GM18868 (cell line): ENCODE results near the gene HMCN2.

Experiments used
- ATAC-seq: cut with Tn5 transposase; IDR thresholded peaks from one replicate; pipeline ENCODE4 v1.9.1; 2021; ENCODE audit warnings: mild to moderate bottlenecking, moderate library complexity; ENCODE audit not compliant: unreplicated experiment

HMCN2 gene

GRCh38 chr9:130304116-130304515 is 38.6 kb downstream of the HMCN2 start:
- ATAC-seq, result no peak

- ATAC-seq, result no peak
Observed at GRCh38 chr9:130304643-130305042, 39.1 kb downstream of the HMCN2 start.

- no peak for ATAC-seq
Observed at GRCh38 chr9:130305381-130305780, 39.8 kb downstream of the HMCN2 start.

- no peak for ATAC-seq
Observed at GRCh38 chr9:130306823-130307666, 41.5 kb downstream of the HMCN2 start.

- ATAC-seq, result no peak
Observed at GRCh38 chr9:130307667-130307943, 42.0 kb downstream of the HMCN2 start.

- no peak for ATAC-seq
Observed at GRCh38 chr9:130308081-130308571, 42.6 kb downstream of the HMCN2 start.

- no peak for ATAC-seq
Observed at GRCh38 chr9:130309689-130310455, 44.3 kb downstream of the HMCN2 start.

GRCh38 chr9:130310456-130310855 is 44.9 kb downstream of the HMCN2 start:
- ATAC-seq, result no peak

- no peak for ATAC-seq
Observed at GRCh38 chr9:130311003-130311402, 45.4 kb downstream of the HMCN2 start.

GRCh38 chr9:130311408-130312140 is 46.0 kb downstream of the HMCN2 start:
- ATAC-seq, result no peak

GRCh38 chr9:130313103-130313858 is 47.7 kb downstream of the HMCN2 start:
- no peak for ATAC-seq

- ATAC-seq, result no peak
Observed at GRCh38 chr9:130315446-130316226, 50.1 kb downstream of the HMCN2 start.

- ATAC-seq, result no peak
Observed at GRCh38 chr9:130316430-130316829, 50.9 kb downstream of the HMCN2 start.

GRCh38 chr9:130319300-130319699 is 53.7 kb downstream of the HMCN2 start:
- ATAC-seq, result no peak

GRCh38 chr9:130319944-130320712 is 54.6 kb downstream of the HMCN2 start:
- ATAC-seq, result no peak

- ATAC-seq, result no peak
Observed at GRCh38 chr9:130320723-130321481, 55.3 kb downstream of the HMCN2 start.

GRCh38 chr9:130321539-130321938 is 56.0 kb downstream of the HMCN2 start:
- ATAC-seq, result no peak

- ATAC-seq, result no peak
Observed at GRCh38 chr9:130323051-130323745, 57.6 kb downstream of the HMCN2 start.
